Stimulated activated naive CD4-positive, alpha-beta T cell treated with Interleukin-2 at 50 U/mL for 16 hours (primary cell): Measurements from ENCODE around the gene ULBP1.
A peak's percentile ranks its signal among the peaks of the same experiment; 100 is the strongest.
"Not testable (repeated sequence)": the region's sequence is repeated elsewhere in the genome, so short reads cannot be mapped to it uniquely, and the experiment has no call there.

Source experiments
- DNase-seq: peaks from one replicate; lab custom pipeline; 2025; lab: John Stamatoyannopoulos, UW

Gene ULBP1

DNA sequence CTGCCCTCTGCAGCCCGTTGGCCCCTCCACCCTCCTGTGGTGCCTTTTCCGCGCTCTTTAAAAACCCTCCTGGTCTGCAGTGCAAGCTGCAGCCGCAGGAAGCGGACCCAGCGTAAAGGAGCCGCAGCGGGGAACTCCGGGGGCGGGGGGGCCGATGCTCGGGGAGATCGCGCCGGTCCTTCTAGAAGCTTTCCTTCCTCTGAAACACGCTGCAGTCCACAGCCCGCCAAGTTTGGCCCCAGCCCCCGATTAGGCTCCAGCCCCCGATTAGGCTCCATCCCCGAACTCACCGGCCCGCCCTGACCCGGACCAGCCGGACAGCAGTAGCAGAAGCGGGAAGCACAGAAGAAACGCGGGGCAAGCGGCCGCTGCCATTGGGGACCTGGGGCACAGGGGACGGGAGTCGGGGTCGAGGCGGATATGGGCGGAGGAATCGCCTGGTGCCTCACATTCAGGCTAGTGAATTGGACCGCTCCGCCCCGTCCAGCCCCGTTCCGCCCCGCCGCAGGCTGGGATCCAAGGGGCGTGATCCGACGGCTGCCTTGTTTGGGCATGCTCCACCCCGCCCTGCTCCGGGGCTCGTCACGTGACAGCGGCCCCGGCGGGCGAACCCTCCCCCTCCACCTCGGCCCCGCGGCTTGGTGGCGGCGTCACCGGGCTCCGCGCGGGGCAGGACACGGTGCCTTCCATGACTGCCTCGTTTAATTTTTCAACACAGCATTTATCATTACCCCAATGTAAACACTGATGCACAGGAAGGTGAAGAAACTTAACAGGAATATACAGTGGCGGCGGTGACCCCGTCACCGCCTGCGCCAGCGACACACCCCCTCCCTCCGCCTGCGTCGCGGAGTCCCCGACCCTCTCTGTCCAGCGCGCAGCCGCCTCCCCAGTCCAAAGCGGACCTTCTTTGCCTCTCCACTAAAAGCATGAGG lies 41.3 kb downstream of the ULBP1 start:
- DNase-seq = peak; percentile 86

DNA sequence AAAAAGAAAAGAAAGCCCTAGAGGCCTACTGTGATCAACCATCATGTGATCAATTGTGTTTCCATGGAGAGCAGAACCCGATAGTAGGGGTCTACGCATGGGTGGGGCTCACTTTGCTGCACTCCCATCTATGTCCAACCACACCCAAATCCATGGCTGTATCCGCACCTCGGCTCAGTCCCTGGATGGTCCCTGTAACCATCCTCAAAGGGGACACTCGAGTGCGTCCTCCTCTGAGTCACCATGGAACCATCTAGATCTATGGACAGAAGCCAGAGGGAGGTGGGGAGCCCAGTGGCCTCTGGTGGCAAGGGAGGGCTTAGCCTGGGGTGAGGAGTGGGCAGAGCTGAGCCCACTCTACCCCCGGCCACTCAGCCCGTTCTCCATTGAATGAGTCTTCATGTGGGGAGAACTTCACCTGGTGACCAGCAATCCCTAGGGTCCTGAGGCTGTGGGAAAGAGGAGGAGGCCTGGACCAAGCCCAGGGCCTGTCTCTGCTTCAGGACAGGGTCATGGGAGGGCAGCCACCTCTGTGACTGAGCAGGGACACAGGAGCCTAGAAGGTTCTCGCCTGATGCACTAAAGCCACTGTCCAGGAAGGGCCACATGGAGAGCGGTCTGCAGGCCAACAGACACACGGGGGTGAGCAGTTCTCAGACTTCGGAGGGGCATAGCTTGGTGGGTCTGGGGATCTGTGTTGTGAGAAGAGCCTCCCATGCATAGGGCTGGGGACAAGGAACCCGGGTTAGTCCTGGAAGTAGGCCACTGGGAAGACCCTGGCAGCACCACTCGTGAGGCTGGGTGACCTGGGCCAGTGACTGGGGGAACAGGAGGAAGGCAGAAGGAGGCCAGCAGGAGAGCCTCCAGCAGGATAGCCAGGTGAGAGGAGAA lies 42.3 kb downstream of the ULBP1 start:
- DNase-seq = no peak

DNA sequence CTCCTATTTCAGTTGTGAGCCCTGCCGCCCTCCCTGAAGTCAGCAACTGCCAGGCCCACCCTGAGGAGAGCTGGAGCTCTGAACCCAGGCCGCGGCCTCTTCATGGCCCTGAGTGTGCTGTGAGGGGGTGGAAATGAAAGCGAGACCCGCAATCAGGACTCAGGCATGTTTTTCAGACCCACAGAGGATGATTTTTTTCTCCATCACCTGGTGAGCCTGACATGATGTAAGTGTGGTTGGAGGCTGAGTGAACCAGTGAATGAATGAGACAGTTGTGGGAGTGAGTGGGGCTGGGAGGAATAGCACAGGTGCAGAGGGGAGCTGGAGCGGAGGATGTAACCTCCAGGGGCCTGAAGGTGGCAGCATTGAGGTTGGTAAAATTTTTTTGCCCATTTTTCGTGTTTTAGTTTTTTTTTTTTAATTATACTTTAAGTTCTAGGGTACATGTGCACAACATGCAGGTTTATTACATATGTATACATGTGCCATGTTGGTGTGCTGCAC lies 43.3 kb downstream of the ULBP1 start:
- DNase-seq = peak; percentile 47

DNA sequence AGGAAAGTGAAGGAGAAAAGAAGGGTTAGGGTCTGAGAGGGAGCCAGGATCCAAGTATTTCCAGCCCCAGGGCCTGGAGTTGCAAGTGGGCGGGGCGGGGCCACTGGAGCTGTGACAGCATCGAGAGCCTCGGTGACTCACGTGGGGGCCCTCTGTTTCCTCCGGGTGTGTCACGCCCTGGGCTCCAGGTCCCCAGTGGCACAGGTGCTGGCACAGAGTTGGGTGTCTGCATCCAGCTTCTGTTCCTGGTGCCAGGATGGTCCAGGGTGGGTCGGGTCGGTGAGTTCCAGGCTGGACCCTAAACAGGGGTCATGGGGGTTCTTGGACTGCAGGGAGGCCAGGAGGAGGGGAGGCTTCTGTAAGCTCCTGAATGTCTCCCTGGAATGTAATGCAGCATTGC lies 44.8 kb downstream of the ULBP1 start:
- DNase-seq = peak; percentile 57

DNA sequence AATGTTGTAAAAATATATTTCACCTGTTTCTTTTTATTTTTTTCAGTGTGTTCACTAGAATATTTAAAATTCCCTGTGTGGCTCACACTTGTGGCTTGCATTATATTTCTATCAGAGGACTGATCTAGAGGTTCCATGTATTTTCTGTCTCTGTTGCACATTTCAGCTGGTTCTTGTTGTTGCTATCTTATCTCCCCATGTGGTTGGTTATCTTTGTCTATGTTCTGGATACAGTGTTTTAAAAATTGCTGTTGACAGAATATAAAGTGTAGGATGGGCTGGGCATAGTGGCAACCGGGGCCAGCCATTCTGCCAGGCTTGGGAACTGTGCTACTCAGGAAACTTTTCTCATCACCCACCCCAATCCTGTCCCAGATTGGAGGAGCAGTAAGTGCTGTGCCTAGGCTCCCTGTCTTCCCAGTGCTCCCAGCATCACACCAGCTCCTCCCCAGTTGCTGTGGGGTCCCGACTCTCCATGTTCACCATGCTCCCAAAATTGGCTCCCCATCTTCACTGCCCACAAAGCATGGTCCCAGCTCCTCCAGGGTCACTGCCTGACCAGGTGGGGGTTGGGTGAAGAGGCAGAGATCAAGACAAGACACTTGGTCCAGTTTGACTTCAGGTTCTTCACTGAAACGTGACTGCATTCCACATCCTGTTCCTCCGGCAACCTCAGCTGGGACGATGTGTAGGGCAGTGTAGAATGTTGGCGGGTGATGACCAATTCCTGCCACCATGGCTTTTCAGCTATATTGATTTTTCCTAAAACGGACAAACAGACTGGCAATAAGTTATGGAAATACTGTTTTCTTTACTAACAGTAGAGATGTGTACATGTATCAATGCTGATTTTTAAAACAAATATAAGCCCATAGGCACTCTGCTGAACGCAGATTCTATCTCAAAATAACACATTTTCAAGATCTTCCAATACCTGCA lies 49.4 kb downstream of the ULBP1 start:
- not testable (repeated sequence) for DNase-seq

DNA sequence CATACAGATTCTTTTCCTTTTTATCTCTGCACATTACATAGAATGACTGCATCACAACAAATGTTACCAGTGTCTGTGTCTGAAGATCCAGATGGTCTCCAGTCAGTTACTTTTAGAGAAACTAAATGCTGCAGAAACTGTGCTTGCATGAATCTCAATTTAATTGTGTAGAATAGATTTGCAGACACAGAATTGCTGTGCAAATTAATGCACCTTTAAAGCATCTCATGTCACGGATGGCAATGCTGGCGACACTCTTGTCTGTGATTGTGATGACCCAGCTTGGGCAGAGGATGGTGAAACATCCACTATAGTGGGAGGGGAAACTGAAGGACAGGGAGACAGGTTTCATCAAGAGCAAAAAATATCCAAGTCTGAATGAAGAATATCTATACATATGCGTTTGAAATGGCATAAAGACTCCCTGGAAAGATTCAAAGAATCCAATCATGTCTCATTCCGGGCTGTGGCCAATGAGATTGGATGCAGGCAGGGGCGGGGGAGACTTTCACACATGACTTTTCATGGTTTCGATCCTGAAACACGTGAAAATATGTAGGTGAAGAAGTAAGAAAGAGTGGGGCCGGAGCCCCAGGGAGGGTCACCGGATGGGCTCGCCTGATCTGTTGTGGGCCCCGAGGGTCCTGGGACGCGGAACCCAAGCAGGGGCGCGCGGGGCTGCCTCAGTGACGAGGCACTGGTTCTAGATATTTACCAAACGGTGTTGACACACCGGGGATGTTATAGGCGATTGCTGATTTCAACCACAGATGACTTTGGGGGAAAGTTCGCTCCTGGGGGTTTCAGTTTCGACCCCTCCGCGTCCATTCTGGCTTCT lies 50.3 kb downstream of the ULBP1 start:
- not testable (repeated sequence) for DNase-seq

DNA sequence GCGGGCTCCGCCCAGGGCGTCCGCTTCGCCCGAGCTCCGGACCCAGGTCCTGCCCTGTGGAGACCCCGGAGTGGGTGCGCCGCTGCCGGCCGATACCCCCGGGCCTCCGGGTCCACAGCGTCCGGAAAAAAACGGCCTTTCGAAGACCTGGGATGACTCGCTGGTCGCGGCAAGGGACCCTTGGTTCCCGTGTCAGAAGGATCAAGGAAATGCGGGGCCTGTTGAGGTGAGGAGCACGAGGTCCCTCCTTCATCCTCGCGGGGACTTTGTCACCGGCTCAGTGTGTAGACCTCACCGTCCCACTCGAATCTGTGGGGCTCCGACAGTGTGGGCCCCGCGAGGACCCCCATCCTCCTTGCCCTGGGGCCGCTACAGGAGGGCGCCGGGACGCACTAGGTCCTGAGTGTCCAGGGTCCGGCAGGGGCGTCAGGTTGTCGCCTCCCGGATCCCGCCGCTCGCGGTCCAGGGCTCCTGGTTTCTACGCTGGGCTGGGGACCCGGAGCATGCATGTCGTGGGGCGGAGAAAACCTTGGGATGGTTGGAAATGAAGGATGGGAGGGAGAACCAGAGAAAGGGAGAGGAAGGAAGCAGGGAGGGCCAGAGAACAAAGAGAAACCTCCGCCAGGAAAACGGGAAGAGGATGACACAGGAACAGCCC lies 51.0 kb downstream of the ULBP1 start:
- not testable (repeated sequence) for DNase-seq

DNA sequence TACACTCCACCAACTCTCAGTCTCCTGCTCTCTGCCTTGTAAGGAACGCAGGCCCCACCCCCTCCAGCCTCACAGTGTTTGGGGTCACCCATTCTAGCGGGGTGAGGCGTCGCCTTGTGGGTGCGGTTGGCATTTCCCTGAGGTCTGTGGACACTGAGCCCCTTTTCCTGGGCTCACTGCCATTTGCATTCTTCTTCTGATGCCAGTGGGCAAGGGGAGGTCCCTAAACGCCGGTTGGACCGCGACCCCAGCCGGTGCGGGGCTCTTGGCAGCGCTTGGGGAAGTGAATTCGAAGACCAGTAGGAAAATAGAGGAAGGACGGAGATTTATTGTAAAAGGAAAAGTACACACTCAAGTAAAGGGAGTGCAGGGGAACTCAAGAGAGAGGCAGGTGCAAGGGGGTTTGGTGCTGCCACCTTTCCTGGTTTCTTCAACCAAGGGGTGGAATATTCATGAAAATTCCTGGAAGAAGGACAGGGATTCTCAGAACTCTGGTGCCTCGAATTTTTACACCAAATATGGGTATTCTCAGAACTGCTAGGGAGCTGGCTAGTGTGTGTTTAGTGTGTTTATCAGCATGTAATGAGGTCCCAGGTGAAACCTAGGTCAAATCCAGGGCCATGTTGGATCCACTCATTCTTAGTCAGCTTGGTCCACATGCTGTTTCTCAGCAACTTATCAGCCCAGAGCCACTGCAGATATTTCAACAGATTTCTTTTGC lies 51.7 kb downstream of the ULBP1 start:
- DNase-seq = not testable (repeated sequence)

DNA sequence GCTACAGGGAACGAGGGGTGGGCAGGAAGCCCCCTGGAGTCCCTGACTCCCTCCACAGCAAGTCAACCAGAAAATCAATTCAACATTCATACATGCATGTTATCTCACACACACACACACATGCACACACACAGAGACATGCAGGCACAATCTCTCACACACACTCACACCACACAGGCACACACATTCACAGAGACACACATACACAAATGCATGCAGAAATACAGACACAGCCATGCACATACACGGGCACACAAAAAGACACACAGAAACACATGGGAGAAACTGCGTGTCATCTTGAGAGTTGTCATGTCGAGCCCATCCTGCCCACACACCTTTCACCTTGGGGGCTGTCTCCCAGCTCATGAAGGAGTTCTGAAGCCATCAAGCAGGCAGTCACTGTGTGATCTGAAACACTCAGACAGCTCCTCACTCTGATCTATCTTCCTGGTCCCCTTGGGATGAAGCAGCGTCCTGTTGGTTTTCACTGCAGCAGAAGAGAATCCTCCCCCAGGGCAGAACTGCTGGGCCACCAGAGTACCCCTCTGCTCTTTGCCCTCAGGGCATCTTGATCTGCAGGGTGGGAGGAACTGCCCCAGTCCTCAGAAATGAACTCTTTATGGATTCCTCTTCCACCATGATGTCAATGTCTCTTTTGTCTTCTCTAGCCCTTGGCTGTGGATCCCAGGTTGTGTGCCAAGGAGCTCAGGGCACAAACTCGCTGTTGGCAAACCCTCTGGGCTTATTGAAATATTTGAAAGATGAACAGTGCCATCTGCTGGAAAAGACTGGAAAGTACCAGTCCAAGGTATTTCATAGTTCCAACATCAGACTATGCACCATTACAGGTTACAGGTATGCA lies 52.8 kb downstream of the ULBP1 start:
- peak; percentile 19 for DNase-seq

DNA sequence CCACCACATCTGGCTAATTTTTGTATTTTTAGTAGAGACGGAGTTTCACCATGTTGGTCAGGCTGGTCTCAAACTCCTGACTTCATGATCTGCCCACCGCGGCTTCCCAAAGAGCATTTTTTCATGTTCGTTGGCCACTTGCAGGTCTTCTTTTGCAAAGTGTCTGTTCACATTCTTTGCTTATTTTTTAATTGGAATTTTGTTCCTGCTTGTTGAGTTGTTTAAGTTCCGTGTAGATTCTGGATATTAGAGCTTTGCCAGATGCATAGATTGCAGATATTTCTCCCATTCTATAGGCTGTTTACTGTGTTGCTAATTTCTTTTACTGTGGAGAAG lies 53.4 kb downstream of the ULBP1 start:
- not testable (repeated sequence) for DNase-seq

DNA sequence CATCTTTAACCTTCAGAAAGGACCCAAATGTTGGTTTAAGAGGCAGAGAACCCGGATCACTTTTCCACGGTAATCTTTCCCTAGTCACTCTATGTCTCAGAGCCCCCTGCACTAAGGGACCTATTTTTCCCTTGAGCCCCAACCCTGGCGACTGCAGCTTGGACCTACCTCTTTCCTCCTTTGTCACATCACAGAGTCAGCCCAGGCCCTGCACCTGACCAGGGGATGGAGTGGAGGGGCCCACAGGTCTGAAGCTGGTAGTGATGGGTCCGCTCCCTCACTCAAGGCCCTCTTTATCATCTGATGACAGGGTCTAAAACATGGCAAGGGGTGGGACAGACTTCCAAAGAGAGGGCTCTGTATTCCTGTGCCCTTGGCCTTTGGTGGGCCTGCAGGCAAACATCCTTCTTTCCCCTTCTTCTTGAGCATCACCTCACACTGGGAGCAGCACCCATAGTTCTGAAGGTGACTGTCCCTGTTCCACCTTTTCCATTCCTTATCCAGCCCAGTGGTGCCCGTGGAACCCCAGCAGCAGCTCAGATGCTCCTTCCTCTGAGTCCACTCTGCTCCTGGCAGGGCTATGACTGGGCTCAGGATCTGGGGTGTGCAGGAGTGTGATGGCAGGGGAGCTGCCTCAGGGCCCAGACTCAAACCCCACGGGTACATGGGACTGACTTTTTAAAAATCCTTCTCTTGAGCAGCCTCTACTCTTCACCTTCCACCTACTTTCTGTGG lies 55.3 kb downstream of the ULBP1 start:
- DNase-seq = no peak

DNA sequence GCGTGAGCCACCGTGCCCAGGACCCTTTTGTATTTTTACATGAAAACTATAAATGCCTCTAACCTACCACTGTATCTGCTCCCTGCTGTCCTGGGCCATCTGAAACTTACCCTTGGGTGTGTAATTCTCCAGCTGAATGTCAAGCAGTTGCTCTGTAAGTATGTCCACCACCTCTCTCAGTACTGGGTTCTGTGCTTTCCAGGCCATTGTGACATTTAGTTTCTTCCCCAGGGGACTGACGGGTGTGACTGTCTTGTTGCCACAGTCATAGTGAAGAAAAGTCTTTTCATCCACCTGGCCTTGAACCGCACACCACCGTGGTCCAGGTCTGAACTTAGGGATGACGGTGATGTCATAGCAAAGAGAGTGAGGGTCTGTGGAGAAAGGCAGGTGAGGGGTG lies 58.1 kb downstream of the ULBP1 start:
- DNase-seq = not testable (repeated sequence)
